ENCODE measurements around the gene TREX2.

Gene TREX2

GRCh38 chrX:153475271-153475670, 29.4 kb upstream of the TREX2 start:
- no peak for DNase-seq

GRCh38 chrX:153474718-153475117, 28.9 kb upstream of the TREX2 start:
- peak; percentile 37 for DNase-seq

- DNase-seq, result no peak
Observed at GRCh38 chrX:153474266-153474665, 28.4 kb upstream of the TREX2 start.

GRCh38 chrX:153473126-153473525, 27.3 kb upstream of the TREX2 start:
- DNase-seq, result no peak

- DNase-seq, result no peak
Observed at GRCh38 chrX:153471663-153472280, 25.9 kb upstream of the TREX2 start.

GRCh38 chrX:153470411-153471363, 24.8 kb upstream of the TREX2 start, which contains the start of gene HAUS7:
Gene HAUS7 (minus strand): TSS chrX:153470576. CDS start chrX:153470557, 19 bp downstream.
- peak; percentile 80 for DNase-seq

- DNase-seq, result no peak
Observed at GRCh38 chrX:153469811-153470410, 24.1 kb upstream of the TREX2 start.

- no peak for DNase-seq
Observed at GRCh38 chrX:153468008-153468580, 22.2 kb upstream of the TREX2 start.

- no peak for DNase-seq
Observed at GRCh38 chrX:153465691-153466380, 20.0 kb upstream of the TREX2 start.

- DNase-seq, result no peak
Observed at GRCh38 chrX:153464116-153464515, 18.3 kb upstream of the TREX2 start.

- DNase-seq, result no peak
Observed at GRCh38 chrX:153463556-153463955, 17.7 kb upstream of the TREX2 start.

- no peak for DNase-seq
Observed at GRCh38 chrX:153463031-153463430, 17.2 kb upstream of the TREX2 start.

- no peak for DNase-seq
Observed at GRCh38 chrX:153462291-153462690, 16.4 kb upstream of the TREX2 start.

GRCh38 chrX:153460826-153461225, 15.0 kb upstream of the TREX2 start:
- no peak for DNase-seq

GRCh38 chrX:153459986-153460385, 14.1 kb upstream of the TREX2 start:
- no peak for DNase-seq

- DNase-seq, result no peak
Observed at GRCh38 chrX:153458476-153458875, 12.6 kb upstream of the TREX2 start.

GRCh38 chrX:153457827-153458466, 12.1 kb upstream of the TREX2 start:
- no peak for DNase-seq

- DNase-seq, result no peak
Observed at GRCh38 chrX:153457136-153457825, 11.4 kb upstream of the TREX2 start.

GRCh38 chrX:153456704-153457103, 10.8 kb upstream of the TREX2 start:
- no peak for DNase-seq

- no peak for DNase-seq
Observed at GRCh38 chrX:153456161-153456560, 10.3 kb upstream of the TREX2 start.

- DNase-seq, result no peak
Observed at GRCh38 chrX:153455571-153455970, 9.7 kb upstream of the TREX2 start.

All from activated T-cell treated with anti-CD3 and anti-CD28 coated beads for 4 hours (primary cell).